HAP-1 (cell line): ENCODE measurements around the gene TBC1D9B.

Experiments
- DNase-seq, 2 experiments: peaks; one replicate each; pipeline ENCODE4 v3.0.0-alpha.2; 2016 to 2020; ENCODE audit warnings: low spot score in 2 of 2
- H3K27me3 ChIP-seq: fragments of 250-450 bp; sonication (Bioruptor Pico); 2 replicates; pipeline ENCODE4 v1.5.1; 2020; ENCODE audit warnings: low read depth, mild to moderate bottlenecking, moderate library complexity
- H3K36me3 ChIP-seq: fragments of 250-450 bp; sonication (Bioruptor Pico); replicated peaks from 2 replicates; pipeline ENCODE4 v1.5.1; 2020; ENCODE audit warnings: mild to moderate bottlenecking
- H3K4me1 ChIP-seq: fragments of 250-450 bp; sonication (Bioruptor Pico); 2 replicates; pipeline ENCODE4 v1.5.1; 2020; ENCODE audit warnings: mild to moderate bottlenecking
- H3K4me3 ChIP-seq: fragments of 250-450 bp; sonication (Bioruptor Pico); 2 replicates; pipeline ENCODE4 v1.5.1; 2020; ENCODE audit warnings: mild to moderate bottlenecking, moderate library complexity
- H3K9me3 ChIP-seq: fragments of 250-450 bp; sonication (Bioruptor Pico); 2 replicates; pipeline ENCODE4 v1.5.1; 2020; ENCODE audit warnings: mild to moderate bottlenecking, moderate library complexity
- in situ Hi-C: fragments of 300-500 bp; cut with MboI; formaldehyde crosslinking; loops from 3 replicates; pipeline ENCODE4 v1.14.3; 2020; ENCODE audit warnings: low sequenced_read_pairs, inconsistent platforms, mixed read lengths

TBC1D9B gene

DNA sequence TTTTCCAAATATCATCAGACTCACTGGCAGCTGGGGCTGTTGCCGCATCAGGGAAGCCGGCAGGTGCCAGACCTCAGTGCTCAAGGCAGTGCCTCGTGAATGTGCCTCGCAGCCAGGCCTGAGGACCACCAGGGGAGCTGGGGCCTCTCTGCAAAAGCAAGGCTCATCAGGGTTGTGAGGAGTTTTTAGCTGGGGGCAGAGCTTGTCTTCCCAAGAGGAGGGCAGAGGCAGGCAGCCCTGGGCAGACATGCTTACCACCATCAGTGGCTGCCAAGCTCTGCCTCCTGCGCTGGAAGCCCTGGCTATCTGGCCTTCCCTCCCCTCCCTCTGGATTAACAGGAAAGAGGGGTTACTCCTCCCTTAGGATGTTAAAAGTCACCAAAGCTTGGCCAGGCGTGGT is 8.8 kb upstream of the TBC1D9B start:
- H3K9me3 ChIP-seq, result no peaks in the 10 kb centered on the region
- in situ Hi-C loops, result no loop called here
- no peaks in the 10 kb centered on the region for H3K27me3 ChIP-seq
- DNase-seq, result no peak
- H3K4me3 ChIP-seq, result no peak overlapping the region
- no peaks in the 10 kb centered on the region for H3K4me1 ChIP-seq
- no peaks in the 10 kb centered on the region for H3K36me3 ChIP-seq

GRCh38 chr5:179915406-179915935 is 7.8 kb upstream of the TBC1D9B start:
- Histone ChIP-seq H3K36me3 (no peaks in the 10 kb centered on the region), H3K9me3 (no peaks in the 10 kb centered on the region), H3K4me1 (no peaks in the 10 kb centered on the region), H3K4me3 (no peak overlapping the region), H3K27me3 (no peaks in the 10 kb centered on the region)
- in situ Hi-C loops, result no loop called here
- DNase-seq, result no peak

DNA sequence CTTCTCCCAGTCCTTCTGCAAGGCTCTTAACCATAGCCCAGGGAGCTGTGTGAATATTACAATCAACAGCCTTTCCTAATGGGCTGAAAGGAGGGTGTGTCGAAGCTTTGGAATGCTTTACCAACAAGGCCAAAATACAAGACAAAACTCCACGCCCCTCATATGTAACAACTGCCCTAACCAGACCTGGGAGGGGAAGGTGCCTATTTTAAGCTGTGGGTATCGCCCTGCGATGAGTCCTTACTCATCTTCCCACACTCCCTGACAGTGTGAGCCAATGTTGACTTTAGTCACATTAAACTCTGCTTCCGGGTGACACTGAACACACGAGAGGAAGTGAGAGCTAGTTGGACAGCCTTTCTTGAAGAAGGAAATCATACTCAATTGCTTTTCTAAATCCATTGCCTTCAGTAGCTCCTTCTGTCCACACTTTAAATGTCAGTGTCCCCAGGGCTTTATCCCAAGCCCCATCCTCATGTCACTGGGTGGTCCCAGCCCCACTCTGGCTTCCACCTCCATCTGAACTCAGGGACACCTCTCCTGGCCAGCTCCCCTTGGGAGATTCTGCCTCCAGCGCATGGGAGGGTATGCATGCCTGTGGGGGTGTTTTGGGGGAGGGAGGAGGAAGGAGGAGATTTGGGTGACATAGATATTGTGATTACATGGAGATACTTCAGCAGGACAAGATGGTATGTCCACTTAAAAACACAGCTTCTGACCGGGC is 6.5 kb upstream of the TBC1D9B start:
- Histone ChIP-seq H3K4me1 (no peaks in the 10 kb centered on the region), H3K27me3 (no peaks in the 10 kb centered on the region), H3K9me3 (no peaks in the 10 kb centered on the region), H3K4me3 (no peak overlapping the region), H3K36me3 (no peaks in the 10 kb centered on the region)
- in situ Hi-C loops, result no loop called here
- DNase-seq, result no peak

- no peaks in the 10 kb centered on the region for H3K4me1 ChIP-seq
- no peak for DNase-seq
- in situ Hi-C loops, result no loop called here
Measured at GRCh38 chr5:179913461-179913860, 5.8 kb upstream of the TBC1D9B start.

DNA sequence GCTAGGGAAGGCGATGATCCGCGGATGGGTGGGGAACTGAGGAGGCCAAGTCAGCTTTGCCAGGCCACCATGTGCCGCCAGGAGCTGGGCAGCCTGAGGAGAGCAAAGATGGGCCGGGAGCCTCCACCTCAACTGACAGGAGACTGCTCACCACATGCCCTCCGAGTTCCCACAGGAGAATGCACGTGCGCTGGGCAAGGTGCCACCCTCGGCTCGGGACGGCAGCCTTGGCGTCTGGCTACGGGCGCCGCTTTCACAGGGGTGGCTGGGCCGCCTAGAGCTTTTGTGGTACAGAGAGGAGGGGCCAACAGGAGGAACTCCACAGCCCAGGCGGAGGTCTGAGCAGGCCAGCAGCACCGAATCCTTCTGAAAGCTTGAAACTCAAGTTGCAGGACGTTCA is 5.3 kb upstream of the TBC1D9B start:
- DNase-seq, result no peak
- Histone ChIP-seq H3K36me3 (no peaks in the 10 kb centered on the region), H3K4me1 (peaks cover 1% of the 10 kb centered on the region; the same call in 1 of the 2 replicates), H3K4me3 (no peak overlapping the region), H3K9me3 (no peaks in the 10 kb centered on the region), H3K27me3 (no peaks in the 10 kb centered on the region)
- in situ Hi-C loops, result no loop called here

More at GRCh38 chr5:179913461-179913860, 5.8 kb upstream of the TBC1D9B start:
- Histone ChIP-seq H3K27me3 (no peaks in the 10 kb centered on the region), H3K4me3 (no peak overlapping the region), H3K36me3 (no peaks in the 10 kb centered on the region), H3K9me3 (no peaks in the 10 kb centered on the region)

DNA sequence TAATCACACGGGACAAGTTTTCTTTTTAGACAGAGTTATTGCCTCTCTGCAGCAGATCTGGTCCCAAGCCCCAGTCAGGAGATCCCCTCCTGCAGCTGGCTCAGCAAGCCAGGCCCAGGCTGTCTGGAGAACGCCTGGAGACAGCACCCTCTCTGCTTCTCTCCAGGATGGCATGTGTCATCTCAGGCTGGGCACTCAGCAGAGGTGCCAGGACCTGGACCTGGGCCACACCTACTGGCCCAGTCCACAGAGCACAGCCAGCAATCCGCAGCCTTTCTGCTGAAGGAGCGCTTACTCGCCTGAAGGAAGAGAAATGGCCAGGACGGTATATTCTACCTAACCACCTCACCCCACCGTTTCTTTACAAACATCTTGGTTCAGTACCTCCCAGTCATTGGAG is 4.7 kb upstream of the TBC1D9B start:
- H3K4me1 ChIP-seq, result peaks cover 2% of the 10 kb centered on the region; the same call in 1 of the 2 replicates
- in situ Hi-C loops, result no loop called here

GRCh38 chr5:179909224-179909623 is 1.5 kb upstream of the TBC1D9B start:
- DNase-seq, result no peak
- in situ Hi-C loops, result no loop called here
- H3K27me3 ChIP-seq, result no peaks in the 10 kb centered on the region
- H3K9me3 ChIP-seq, result no peaks in the 10 kb centered on the region
- H3K4me3 ChIP-seq, result no peak overlapping the region
- H3K4me1 ChIP-seq, result peaks cover 5% of the 10 kb centered on the region; the same call in 1 of the 2 replicates
- H3K36me3 ChIP-seq, result peaks cover 14% of the 10 kb centered on the region

More for the DNA sequence above, 4.7 kb upstream of the TBC1D9B start:
- no peaks in the 10 kb centered on the region for H3K36me3 ChIP-seq
- H3K4me3 ChIP-seq, result no peak overlapping the region
- H3K27me3 ChIP-seq, result no peaks in the 10 kb centered on the region
- no peaks in the 10 kb centered on the region for H3K9me3 ChIP-seq
- DNase-seq, result no peak

DNA sequence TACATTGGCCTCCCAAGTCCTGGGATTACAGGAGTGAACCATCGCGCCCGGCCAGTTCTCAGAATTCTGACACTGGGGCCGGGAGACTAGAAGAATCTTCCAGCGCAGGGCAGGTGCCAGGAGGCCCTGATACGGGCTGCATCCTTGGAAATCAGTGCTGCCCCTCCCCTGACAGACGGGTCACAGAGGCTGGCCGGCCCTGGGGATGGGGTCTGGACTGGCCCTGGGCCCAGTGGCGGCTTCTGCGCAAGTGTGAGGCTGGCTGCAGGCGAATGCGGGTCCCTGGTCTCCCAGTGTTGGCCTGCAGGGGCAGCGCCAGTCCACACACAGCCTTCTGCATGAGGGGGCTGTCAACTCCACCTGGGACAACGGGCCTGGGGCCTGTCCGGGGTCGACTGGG is 831 bp upstream of the TBC1D9B start:
- Histone ChIP-seq H3K4me1 (peaks cover 5% of the 10 kb centered on the region; the same call in 1 of the 2 replicates), H3K27me3 (no peaks in the 10 kb centered on the region), H3K36me3 (peaks cover 17% of the 10 kb centered on the region), H3K4me3 (no peak overlapping the region), H3K9me3 (no peaks in the 10 kb centered on the region)
- peak in 1 of 2 experiments; percentile 24 for DNase-seq
- in situ Hi-C loops, result no loop called here

- Histone ChIP-seq H3K27me3 (no peaks in the 10 kb centered on the region), H3K4me3 (peak overlapping the region; percentile 58), H3K4me1 (peaks cover 5% of the 10 kb centered on the region; the same call in 1 of the 2 replicates), H3K36me3 (peaks cover 31% of the 10 kb centered on the region), H3K9me3 (no peaks in the 10 kb centered on the region)
- in situ Hi-C loops, result no loop called here
- DNase-seq, result peak in 1 of 2 experiments; percentile 45
Measured at GRCh38 chr5:179906795-179907555, 722 bp downstream of the TBC1D9B start.

DNA sequence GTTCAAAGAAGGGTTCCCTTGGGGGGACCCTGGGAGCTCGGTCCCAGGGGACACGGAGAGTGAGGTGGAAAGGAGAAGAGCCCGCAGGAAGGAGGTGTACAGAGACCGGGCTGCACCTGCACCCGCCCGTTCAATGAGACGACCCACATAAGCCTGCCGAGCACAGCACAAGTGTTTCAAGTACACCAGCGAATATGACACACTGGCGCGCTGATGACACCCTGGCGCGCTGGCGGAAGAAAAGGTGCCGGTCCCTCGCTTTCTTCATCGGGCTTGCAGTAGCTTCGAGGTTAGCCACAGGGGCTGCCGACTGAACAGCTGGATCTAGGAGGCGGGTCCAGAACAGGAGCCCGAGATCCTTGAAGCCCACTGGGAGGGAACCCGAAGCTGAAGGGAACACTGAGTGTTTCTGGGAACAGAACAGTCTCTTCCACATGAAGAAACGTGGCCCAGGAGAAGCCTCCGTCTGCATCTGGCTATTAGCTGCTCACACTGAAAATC is 1.4 kb downstream of the TBC1D9B start:
- no peak for DNase-seq
- no peaks in the 10 kb centered on the region for H3K9me3 ChIP-seq

GRCh38 chr5:179905161-179905560 is 2.5 kb downstream of the TBC1D9B start:
- Histone ChIP-seq H3K36me3 (peaks cover 37% of the 10 kb centered on the region), H3K9me3 (no peaks in the 10 kb centered on the region), H3K4me1 (peaks cover 5% of the 10 kb centered on the region; the same call in 1 of the 2 replicates), H3K27me3 (no peaks in the 10 kb centered on the region), H3K4me3 (no peak overlapping the region)
- in situ Hi-C loops, result no loop called here
- no peak for DNase-seq

More for the DNA sequence above, 1.4 kb downstream of the TBC1D9B start:
- no peaks in the 10 kb centered on the region for H3K27me3 ChIP-seq
- in situ Hi-C loops, result no loop called here
- peaks cover 35% of the 10 kb centered on the region for H3K36me3 ChIP-seq
- H3K4me3 ChIP-seq, result peak overlapping the region; percentile 58
- H3K4me1 ChIP-seq, result peaks cover 5% of the 10 kb centered on the region; the same call in 1 of the 2 replicates

GRCh38 chr5:179904463-179905160 is 3.1 kb downstream of the TBC1D9B start:
- peaks cover 43% of the 10 kb centered on the region for H3K36me3 ChIP-seq
- H3K9me3 ChIP-seq, result no peaks in the 10 kb centered on the region
- H3K4me1 ChIP-seq, result peaks cover 5% of the 10 kb centered on the region; the same call in 1 of the 2 replicates
- no peak for DNase-seq
- no peak overlapping the region for H3K4me3 ChIP-seq
- no peaks in the 10 kb centered on the region for H3K27me3 ChIP-seq
- in situ Hi-C loops, result no loop called here

- H3K36me3 ChIP-seq, result peaks cover 60% of the 10 kb centered on the region
- H3K4me1 ChIP-seq, result peaks cover 4% of the 10 kb centered on the region; the same call in 1 of the 2 replicates
- no peaks in the 10 kb centered on the region for H3K9me3 ChIP-seq
- no peaks in the 10 kb centered on the region for H3K27me3 ChIP-seq
- DNase-seq, result no peak
- in situ Hi-C loops, result no loop called here
- no peak overlapping the region for H3K4me3 ChIP-seq
Measured at GRCh38 chr5:179902763-179903158, 4.9 kb downstream of the TBC1D9B start.
